ENCODE data around the gene NF1.

NF1 gene

GRCh38 chr17:31158746-31159377 lies 64.1 kb downstream of the NF1 start:
- peak overlapping the region; percentile 32; the same call in 1 of the 2 replicates for H2AFZ ChIP-seq (ENCODE audit: low read length)
- H3K27ac ChIP-seq (ENCODE audit: low read length) = no peak overlapping the region
- no peaks in the 10 kb centered on the region for H3K79me2 ChIP-seq (ENCODE audit: low read length)
- no peaks in the 10 kb centered on the region for H3K9me2 ChIP-seq (replicated peaks; ENCODE audit: insufficient read depth, low read length)
- peaks cover 9% of the 10 kb centered on the region; the same call in 1 of the 2 replicates for H3K4me1 ChIP-seq (ENCODE audit: low read length)
- H3K4me2 ChIP-seq (ENCODE audit: low read depth, low read length) = peak overlapping the region; percentile 60
- no peaks in the 10 kb centered on the region for H3F3A ChIP-seq (ENCODE audit: insufficient read depth, low read length)
- H3K4me3 ChIP-seq (ENCODE audit: low read length) = no peak overlapping the region
- no peaks in the 10 kb centered on the region for H4K20me1 ChIP-seq (ENCODE audit: insufficient read depth, low read length)
- peak; percentile 47 for DNase-seq
- no peaks in the 10 kb centered on the region for H3K36me3 ChIP-seq (replicated peaks; ENCODE audit: insufficient read depth, low read length)
- H3K27me3 ChIP-seq (replicated peaks; ENCODE audit: insufficient read depth, low read length) = no peaks in the 10 kb centered on the region
- no peaks in the 10 kb centered on the region for H3K9me3 ChIP-seq (replicated peaks; ENCODE audit: insufficient read depth, low read length)
- TF ChIP-seq, protein P1, sequence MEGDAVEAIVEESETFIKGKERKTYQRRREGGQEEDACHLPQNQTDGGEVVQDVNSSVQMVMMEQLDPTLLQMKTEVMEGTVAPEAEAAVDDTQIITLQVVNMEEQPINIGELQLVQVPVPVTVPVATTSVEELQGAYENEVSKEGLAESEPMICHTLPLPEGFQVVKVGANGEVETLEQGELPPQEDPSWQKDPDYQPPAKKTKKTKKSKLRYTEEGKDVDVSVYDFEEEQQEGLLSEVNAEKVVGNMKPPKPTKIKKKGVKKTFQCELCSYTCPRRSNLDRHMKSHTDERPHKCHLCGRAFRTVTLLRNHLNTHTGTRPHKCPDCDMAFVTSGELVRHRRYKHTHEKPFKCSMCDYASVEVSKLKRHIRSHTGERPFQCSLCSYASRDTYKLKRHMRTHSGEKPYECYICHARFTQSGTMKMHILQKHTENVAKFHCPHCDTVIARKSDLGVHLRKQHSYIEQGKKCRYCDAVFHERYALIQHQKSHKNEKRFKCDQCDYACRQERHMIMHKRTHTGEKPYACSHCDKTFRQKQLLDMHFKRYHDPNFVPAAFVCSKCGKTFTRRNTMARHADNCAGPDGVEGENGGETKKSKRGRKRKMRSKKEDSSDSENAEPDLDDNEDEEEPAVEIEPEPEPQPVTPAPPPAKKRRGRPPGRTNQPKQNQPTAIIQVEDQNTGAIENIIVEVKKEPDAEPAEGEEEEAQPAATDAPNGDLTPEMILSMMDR (IDR thresholded peaks at IDR 0.05; ENCODE audit: low read length) = no peak
- TF ChIP-seq EZH2 (optimal IDR thresholded peaks at IDR 0.05; ENCODE audit: low read depth, low read length) (no peak), EZH2phosphoT487 (IDR thresholded peaks at IDR 0.05; ENCODE audit: low read length) (no peak)
- no peak overlapping the region for H3K9ac ChIP-seq (ENCODE audit: low read length)

GRCh38 chr17:31163091-31163781 lies 68.5 kb downstream of the NF1 start:
- H2AFZ ChIP-seq (ENCODE audit: low read length) = no peak overlapping the region
- no peaks in the 10 kb centered on the region for H3K9me3 ChIP-seq (replicated peaks; ENCODE audit: insufficient read depth, low read length)
- no peak overlapping the region for H3K4me2 ChIP-seq (ENCODE audit: low read depth, low read length)
- no peak for DNase-seq
- no peak overlapping the region for H3K4me3 ChIP-seq (ENCODE audit: low read length)
- H3K36me3 ChIP-seq (replicated peaks; ENCODE audit: insufficient read depth, low read length) = no peaks in the 10 kb centered on the region
- no peaks in the 10 kb centered on the region for H3K9me2 ChIP-seq (replicated peaks; ENCODE audit: insufficient read depth, low read length)
- H3K9ac ChIP-seq (ENCODE audit: low read length) = no peak overlapping the region
- no peaks in the 10 kb centered on the region for H3K79me2 ChIP-seq (ENCODE audit: low read length)
- H3K27ac ChIP-seq (ENCODE audit: low read length) = no peak overlapping the region
- TF ChIP-seq, protein P1 (IDR thresholded peaks at IDR 0.05; ENCODE audit: low read length) = no peak
- TF ChIP-seq EZH2phosphoT487 (IDR thresholded peaks at IDR 0.05; ENCODE audit: low read length) (no peak), EZH2 (optimal IDR thresholded peaks at IDR 0.05; ENCODE audit: low read depth, low read length) (no peak)
- H4K20me1 ChIP-seq (ENCODE audit: insufficient read depth, low read length) = no peaks in the 10 kb centered on the region
- no peaks in the 10 kb centered on the region for H3K27me3 ChIP-seq (replicated peaks; ENCODE audit: insufficient read depth, low read length)
- H3K4me1 ChIP-seq (ENCODE audit: low read length) = peaks cover 17% of the 10 kb centered on the region
- H3F3A ChIP-seq (ENCODE audit: insufficient read depth, low read length) = no peaks in the 10 kb centered on the region

DNA sequence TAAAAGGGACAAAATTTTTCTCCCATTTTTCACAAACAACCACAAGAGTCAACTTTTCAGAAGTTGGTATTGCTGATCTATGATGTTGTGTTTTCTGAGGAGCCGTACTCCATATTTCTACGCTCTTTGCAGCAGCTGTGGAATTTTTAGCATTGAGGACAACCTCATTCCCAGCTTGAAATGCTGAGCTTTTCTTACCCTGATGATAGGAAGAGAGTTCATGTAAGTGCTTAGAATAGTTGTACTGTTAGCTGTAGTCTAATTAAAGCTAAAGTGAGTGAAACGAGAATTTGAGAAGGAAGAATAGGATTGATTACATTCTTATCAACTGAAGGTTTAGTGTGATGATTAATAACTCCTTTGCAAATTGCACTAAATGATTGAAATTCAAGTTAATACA lies 72.3 kb downstream of the NF1 start:
- no peak for DNase-seq
- no peaks in the 10 kb centered on the region for H3K9me3 ChIP-seq (replicated peaks; ENCODE audit: insufficient read depth, low read length)
- H3K9me2 ChIP-seq (replicated peaks; ENCODE audit: insufficient read depth, low read length) = no peaks in the 10 kb centered on the region
- no peak overlapping the region for H3K27ac ChIP-seq (ENCODE audit: low read length)
- no peak overlapping the region for H2AFZ ChIP-seq (ENCODE audit: low read length)
- no peak for TF ChIP-seq EZH2phosphoT487 (IDR thresholded peaks at IDR 0.05; ENCODE audit: low read length)
- no peak for TF ChIP-seq EZH2 (optimal IDR thresholded peaks at IDR 0.05; ENCODE audit: low read depth, low read length)
- TF ChIP-seq, protein P1 (IDR thresholded peaks at IDR 0.05; ENCODE audit: low read length) = no peak
- H3K79me2 ChIP-seq (ENCODE audit: low read length) = no peaks in the 10 kb centered on the region
- H3F3A ChIP-seq (ENCODE audit: insufficient read depth, low read length) = no peaks in the 10 kb centered on the region
- no peak overlapping the region for H3K4me3 ChIP-seq (ENCODE audit: low read length)
- peaks cover 10% of the 10 kb centered on the region; the same call in 1 of the 2 replicates for H3K4me1 ChIP-seq (ENCODE audit: low read length)
- H4K20me1 ChIP-seq (ENCODE audit: insufficient read depth, low read length) = no peaks in the 10 kb centered on the region
- H3K27me3 ChIP-seq (replicated peaks; ENCODE audit: insufficient read depth, low read length) = no peaks in the 10 kb centered on the region
- H3K36me3 ChIP-seq (replicated peaks; ENCODE audit: insufficient read depth, low read length) = no peaks in the 10 kb centered on the region
- H3K4me2 ChIP-seq (ENCODE audit: low read depth, low read length) = no peak overlapping the region
- H3K9ac ChIP-seq (ENCODE audit: low read length) = no peak overlapping the region
